Measurements from ENCODE around the gene PYCR2.
"Not testable (repeated sequence)": the region's sequence is repeated elsewhere in the genome, so short reads cannot be mapped to it uniquely, and the experiment has no call there.

The PYCR2 gene

GRCh38 chr1:225942574-225942973 is 18.5 kb upstream of the PYCR2 start:
- no peak for DNase-seq (ENCODE audit: low spot score)

- DNase-seq (ENCODE audit: low spot score) = no peak
Measured at GRCh38 chr1:225941942-225942222, 17.8 kb upstream of the PYCR2 start.

GRCh38 chr1:225941187-225941941 is 17.3 kb upstream of the PYCR2 start, which contains the start of gene LEFTY2:
TSS of gene LEFTY2 (minus strand) at chr1:225941220. CDS start at chr1:225941140, 80 bp downstream.
- no peak for DNase-seq (ENCODE audit: low spot score)

DNA sequence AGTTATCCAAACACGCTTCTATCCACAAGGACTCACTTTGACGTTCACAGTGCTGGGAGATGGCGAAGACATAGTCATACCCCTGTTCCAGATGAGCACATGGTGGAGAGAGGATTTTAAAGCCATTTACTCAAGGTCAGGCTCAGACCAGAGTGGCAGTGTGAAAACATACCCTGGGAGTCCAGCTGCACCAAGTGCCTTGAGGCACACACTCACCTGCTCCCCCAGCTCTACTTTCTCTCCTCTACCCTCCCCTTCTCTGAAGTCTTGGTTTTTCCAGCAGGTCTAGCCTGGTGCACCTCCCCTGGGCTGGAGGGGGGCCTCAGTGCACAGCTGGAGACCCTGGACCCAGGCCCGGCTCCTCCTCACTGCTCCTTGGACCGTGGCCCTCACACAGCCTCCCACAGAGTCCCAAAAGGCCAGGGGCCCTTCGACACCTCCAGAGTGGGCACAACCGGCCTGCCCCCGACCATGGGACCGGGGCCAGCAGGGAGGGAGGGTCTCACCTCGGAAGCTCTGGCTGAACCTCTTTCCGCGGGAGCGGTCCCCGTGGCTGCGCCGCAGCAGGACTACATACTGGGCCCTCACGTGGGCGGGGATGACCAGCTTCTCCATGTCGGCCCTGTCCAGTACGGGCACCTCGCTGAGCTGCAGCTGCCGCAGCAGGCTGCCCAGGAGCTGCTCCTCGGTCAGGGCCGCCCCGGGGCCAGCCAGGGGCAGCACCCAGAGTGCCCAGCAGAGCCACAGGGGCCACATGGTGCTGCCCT is 16.5 kb upstream of the PYCR2 start:
- no peak for DNase-seq (ENCODE audit: low spot score)

DNA sequence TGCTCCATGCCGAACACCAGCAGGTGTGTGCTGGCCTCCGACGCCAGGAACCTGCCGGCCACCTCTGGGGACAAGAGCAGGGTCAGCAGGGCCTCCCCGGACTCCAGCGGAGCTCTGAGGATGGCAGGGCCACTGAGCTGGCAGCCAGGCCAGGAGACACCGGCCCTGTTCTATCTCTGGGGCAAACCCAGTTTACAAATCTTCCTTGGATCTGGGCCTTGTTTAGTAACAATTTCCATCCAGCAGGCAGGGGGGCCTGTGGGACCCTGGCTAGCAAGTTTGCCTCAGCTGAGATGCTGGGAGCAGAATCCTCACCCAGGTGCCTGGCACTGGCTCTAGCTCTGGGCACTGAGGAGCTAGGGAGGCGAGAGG is 15.9 kb upstream of the PYCR2 start:
- not testable (repeated sequence) for DNase-seq (ENCODE audit: low spot score)

GRCh38 chr1:225939097-225939938 is 15.3 kb upstream of the PYCR2 start:
- DNase-seq (ENCODE audit: low spot score) = not testable (repeated sequence)

GRCh38 chr1:225937048-225937968 is 13.3 kb upstream of the PYCR2 start:
- no peak for DNase-seq (ENCODE audit: low spot score)

DNA sequence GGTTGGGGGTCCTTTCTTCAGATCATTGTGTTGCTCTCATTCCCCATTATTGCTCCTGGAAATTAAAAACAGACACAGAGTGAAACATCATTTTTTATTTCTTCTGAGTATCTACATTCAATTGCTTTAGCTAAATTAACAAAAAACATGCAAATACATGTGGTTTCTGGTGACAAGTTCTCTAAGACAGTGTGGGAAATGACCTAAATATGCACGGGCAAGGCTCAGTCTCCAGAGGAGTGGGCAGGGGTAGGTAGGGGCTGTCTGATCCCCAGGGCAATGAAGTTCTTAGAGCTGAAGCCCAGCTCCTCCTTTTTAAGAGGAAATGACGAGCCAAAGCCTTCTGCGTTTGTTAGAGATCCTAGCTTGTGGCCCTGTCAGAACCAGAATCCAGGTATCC is 12.5 kb upstream of the PYCR2 start:
- no peak for DNase-seq (ENCODE audit: low spot score)

GRCh38 chr1:225936086-225936485 is 12.0 kb upstream of the PYCR2 start:
- not testable (repeated sequence) for DNase-seq (ENCODE audit: low spot score)

- DNase-seq (ENCODE audit: low spot score) = no peak
Measured at GRCh38 chr1:225934711-225935110, 10.7 kb upstream of the PYCR2 start.

GRCh38 chr1:225933072-225933471 is 9.0 kb upstream of the PYCR2 start:
- peak; percentile 40 for DNase-seq (ENCODE audit: low spot score)

GRCh38 chr1:225931270-225932136 is 7.5 kb upstream of the PYCR2 start:
- DNase-seq (ENCODE audit: low spot score) = peak; percentile 71

- peak; percentile 59 for DNase-seq (ENCODE audit: low spot score)
Measured at GRCh38 chr1:225930566-225930965, 6.5 kb upstream of the PYCR2 start.

DNA sequence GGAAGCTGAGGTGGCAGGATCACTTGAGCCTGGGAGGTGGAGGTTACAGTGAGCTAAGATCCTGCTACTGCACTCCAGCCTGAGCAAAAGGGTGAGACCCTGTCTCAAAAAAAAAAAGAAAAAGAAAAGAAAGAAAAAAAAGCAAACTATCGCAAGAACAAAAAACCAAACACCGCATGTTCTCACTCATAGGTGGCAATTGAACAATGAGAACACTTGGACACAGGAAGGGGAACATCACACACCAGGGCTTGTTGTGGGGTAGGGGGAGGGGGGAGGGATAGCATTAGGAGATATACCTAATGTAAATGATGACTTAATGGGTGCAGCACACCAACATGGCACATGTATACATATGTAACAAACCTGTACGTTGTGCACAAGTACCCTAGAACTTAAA is 5.4 kb upstream of the PYCR2 start:
- DNase-seq (ENCODE audit: low spot score) = peak; percentile 33

- DNase-seq (ENCODE audit: low spot score) = peak; percentile 98
Measured at GRCh38 chr1:225928186-225929175, 4.4 kb upstream of the PYCR2 start.

DNA sequence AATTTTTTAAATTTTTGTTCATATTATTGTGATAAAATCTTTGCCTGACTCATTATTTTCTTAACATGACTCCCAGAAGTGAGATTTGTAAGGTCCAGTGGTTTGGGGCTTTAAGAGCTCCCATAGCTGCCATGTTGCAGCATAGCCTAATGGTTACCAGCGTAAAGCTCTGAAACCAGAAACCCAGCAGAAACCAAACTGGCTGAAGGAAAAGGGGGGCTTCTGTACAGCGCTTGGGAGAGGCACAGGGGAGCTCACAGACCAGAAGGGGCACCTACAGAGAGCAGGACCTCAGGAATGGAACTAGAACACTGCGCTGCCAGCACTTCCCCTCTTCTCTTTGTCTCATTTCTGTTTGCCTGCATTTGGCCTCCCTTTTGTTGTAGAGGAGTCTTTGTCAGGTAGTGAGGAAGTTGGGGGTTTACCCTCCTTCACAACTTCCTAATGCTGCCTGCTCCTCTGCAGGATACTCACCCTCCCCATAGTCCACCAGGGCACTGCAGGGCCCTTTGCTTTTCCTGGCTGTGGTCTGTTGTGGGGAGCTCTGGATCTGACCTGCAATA is 2.6 kb upstream of the PYCR2 start:
- peak; percentile 47 for DNase-seq (ENCODE audit: low spot score)

GRCh38 chr1:225923381-225923691 is 714 bp downstream of the PYCR2 start:
- DNase-seq (ENCODE audit: low spot score) = no peak

- no peak for DNase-seq (ENCODE audit: low spot score)
Measured at GRCh38 chr1:225921734-225922709, 2.0 kb downstream of the PYCR2 start.
